Cortex of kidney (tissue), 1 donor: ENCODE data around the gene NBPF9.
"Not testable (repeated sequence)": the region's sequence is repeated elsewhere in the genome, so short reads cannot be mapped to it uniquely, and the experiment has no call there.

Source experiments
- DNase-seq: peaks from one replicate; lab custom pipeline; 2025; lab: John Stamatoyannopoulos, UW

Gene NBPF9

GRCh38 chr1:149103109-149104081, at the start of gene NBPF9:
Gene NBPF9, minus strand, starts transcription at chr1:149103551. Its CDS starts 21,412 bp downstream, at chr1:149082139.
- not testable (repeated sequence) for DNase-seq

- DNase-seq = not testable (repeated sequence)
Observed at GRCh38 chr1:149149909-149150308, 46.6 kb upstream of the NBPF9 start.

GRCh38 chr1:149137585-149137984, 34.2 kb upstream of the NBPF9 start:
- DNase-seq = not testable (repeated sequence)

GRCh38 chr1:149130938-149131337, 27.6 kb upstream of the NBPF9 start:
- not testable (repeated sequence) for DNase-seq

- not testable (repeated sequence) for DNase-seq
Observed at GRCh38 chr1:149129245-149129644, 25.9 kb upstream of the NBPF9 start.

- DNase-seq = not testable (repeated sequence)
Observed at GRCh38 chr1:149126555-149127145, 23.3 kb upstream of the NBPF9 start.

- not testable (repeated sequence) for DNase-seq
Observed at GRCh38 chr1:149123948-149124926, 20.9 kb upstream of the NBPF9 start.

GRCh38 chr1:149112828-149113227, 9.5 kb upstream of the NBPF9 start:
- not testable (repeated sequence) for DNase-seq

GRCh38 chr1:149110343-149110742, 7.0 kb upstream of the NBPF9 start:
- not testable (repeated sequence) for DNase-seq

- not testable (repeated sequence) for DNase-seq
Observed at GRCh38 chr1:149102574-149102973, 777 bp downstream of the NBPF9 start.

GRCh38 chr1:149098276-149098675, 5.1 kb downstream of the NBPF9 start:
- not testable (repeated sequence) for DNase-seq

- DNase-seq = not testable (repeated sequence)
Observed at GRCh38 chr1:149093155-149093554, 10.2 kb downstream of the NBPF9 start.

- DNase-seq = not testable (repeated sequence)
Observed at GRCh38 chr1:149075505-149076127, 27.7 kb downstream of the NBPF9 start.

GRCh38 chr1:149064611-149065010, 38.7 kb downstream of the NBPF9 start:
- not testable (repeated sequence) for DNase-seq

GRCh38 chr1:149043056-149043455, 60.3 kb downstream of the NBPF9 start:
- not testable (repeated sequence) for DNase-seq

GRCh38 chr1:149033916-149034315, 69.4 kb downstream of the NBPF9 start:
- DNase-seq = not testable (repeated sequence)

GRCh38 chr1:149024327-149024726, 79.0 kb downstream of the NBPF9 start:
- not testable (repeated sequence) for DNase-seq

GRCh38 chr1:149018577-149018976, 84.8 kb downstream of the NBPF9 start:
- DNase-seq = not testable (repeated sequence)

GRCh38 chr1:149016626-149017025, 86.7 kb downstream of the NBPF9 start:
- not testable (repeated sequence) for DNase-seq

- not testable (repeated sequence) for DNase-seq
Observed at GRCh38 chr1:149015522-149015921, 87.8 kb downstream of the NBPF9 start.

- DNase-seq = not testable (repeated sequence)
Observed at GRCh38 chr1:149013513-149013912, 89.8 kb downstream of the NBPF9 start.
